Measurements from ENCODE around the gene CLUH.

DNA sequence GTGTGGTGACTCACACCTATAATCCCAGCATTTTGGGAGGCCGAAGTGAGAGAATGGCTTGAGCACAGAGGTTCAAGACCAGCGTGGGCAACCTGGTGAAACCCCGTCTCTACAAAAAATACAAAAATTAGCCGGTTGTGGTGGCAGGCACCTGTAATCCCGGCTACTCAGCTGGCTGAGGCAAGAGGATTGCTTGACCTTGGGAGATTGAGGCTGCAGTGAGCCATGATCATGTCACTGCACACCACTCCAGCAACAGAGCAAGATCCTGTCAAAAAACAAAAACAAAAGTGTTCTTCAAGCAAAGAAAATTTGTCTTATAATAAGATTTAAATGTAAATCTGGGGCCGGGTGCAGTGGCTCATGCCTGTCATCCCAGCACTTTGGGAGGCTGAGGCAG, 66.6 kb downstream of the CLUH start:
- TF ChIP-seq, protein P1, sequence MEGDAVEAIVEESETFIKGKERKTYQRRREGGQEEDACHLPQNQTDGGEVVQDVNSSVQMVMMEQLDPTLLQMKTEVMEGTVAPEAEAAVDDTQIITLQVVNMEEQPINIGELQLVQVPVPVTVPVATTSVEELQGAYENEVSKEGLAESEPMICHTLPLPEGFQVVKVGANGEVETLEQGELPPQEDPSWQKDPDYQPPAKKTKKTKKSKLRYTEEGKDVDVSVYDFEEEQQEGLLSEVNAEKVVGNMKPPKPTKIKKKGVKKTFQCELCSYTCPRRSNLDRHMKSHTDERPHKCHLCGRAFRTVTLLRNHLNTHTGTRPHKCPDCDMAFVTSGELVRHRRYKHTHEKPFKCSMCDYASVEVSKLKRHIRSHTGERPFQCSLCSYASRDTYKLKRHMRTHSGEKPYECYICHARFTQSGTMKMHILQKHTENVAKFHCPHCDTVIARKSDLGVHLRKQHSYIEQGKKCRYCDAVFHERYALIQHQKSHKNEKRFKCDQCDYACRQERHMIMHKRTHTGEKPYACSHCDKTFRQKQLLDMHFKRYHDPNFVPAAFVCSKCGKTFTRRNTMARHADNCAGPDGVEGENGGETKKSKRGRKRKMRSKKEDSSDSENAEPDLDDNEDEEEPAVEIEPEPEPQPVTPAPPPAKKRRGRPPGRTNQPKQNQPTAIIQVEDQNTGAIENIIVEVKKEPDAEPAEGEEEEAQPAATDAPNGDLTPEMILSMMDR (IDR thresholded peaks at IDR 0.05), result no peak
- TF ChIP-seq POLR2A (IDR thresholded peaks at IDR 0.05), result no peak

Data from heart left ventricle (tissue), 13 donors.